Epidermal melanocyte (primary cell): ENCODE measurements around the gene TNFSF15.
"Not testable (repeated sequence)": the region's sequence is repeated elsewhere in the genome, so short reads cannot be mapped to it uniquely, and the experiment has no call there.

ENCODE experiments used
- DNase-seq: peaks from one replicate; pipeline ENCODE4 v3.0.0; 2011; ENCODE audit warnings: low spot score; ENCODE audit not compliant: insufficient read length

TNFSF15 gene

GRCh38 chr9:114756920-114757319 lies 48.9 kb downstream of the TNFSF15 start:
- DNase-seq = no peak

GRCh38 chr9:114754581-114754980 lies 51.3 kb downstream of the TNFSF15 start:
- DNase-seq = no peak

- peak; percentile 63 for DNase-seq
These were observed 59.1 kb downstream of the TNFSF15 start for GRCh38 chr9:114746591-114747346.

GRCh38 chr9:114745879-114746550 lies 59.8 kb downstream of the TNFSF15 start:
- no peak for DNase-seq

- no peak for DNase-seq
These were observed 60.6 kb downstream of the TNFSF15 start for GRCh38 chr9:114745108-114745848.

- no peak for DNase-seq
These were observed 62.4 kb downstream of the TNFSF15 start for GRCh38 chr9:114743446-114743845.

GRCh38 chr9:114742947-114743346 lies 62.9 kb downstream of the TNFSF15 start:
- no peak for DNase-seq

- not testable (repeated sequence) for DNase-seq
These were observed 64.3 kb downstream of the TNFSF15 start for GRCh38 chr9:114741521-114741920.

- DNase-seq = peak; percentile 79
These were observed 67.1 kb downstream of the TNFSF15 start for GRCh38 chr9:114738581-114739316.

GRCh38 chr9:114737847-114738246 lies 68.0 kb downstream of the TNFSF15 start:
- no peak for DNase-seq

GRCh38 chr9:114737118-114737517 lies 68.7 kb downstream of the TNFSF15 start:
- DNase-seq = no peak

GRCh38 chr9:114735704-114736103 lies 70.1 kb downstream of the TNFSF15 start:
- DNase-seq = no peak

GRCh38 chr9:114735139-114735538 lies 70.7 kb downstream of the TNFSF15 start:
- not testable (repeated sequence) for DNase-seq
